ENCODE measurements around the gene ABCA13.

ABCA13 gene

GRCh38 chr7:48250441-48250951 is 79.2 kb downstream of the ABCA13 start:
- Histone ChIP-seq H3K4me2 (ENCODE audit: low read length) (no peak overlapping the region), H3K4me3 (ENCODE audit: low read length) (no peak overlapping the region), H3K9ac (ENCODE audit: low read depth, low read length) (no peak overlapping the region), H3K9me3 (replicated peaks; ENCODE audit: low read length) (no peaks in the 10 kb centered on the region), H3K27me3 (ENCODE audit: control insufficient read depth, insufficient read depth, low read length) (peaks cover 4% of the 10 kb centered on the region), H3K36me3 (ENCODE audit: insufficient read depth, low read length) (no peaks in the 10 kb centered on the region), H3K4me1 (ENCODE audit: control insufficient read depth, insufficient read depth, low read length) (no peaks in the 10 kb centered on the region)

GRCh38 chr7:48251766-48252165 is 80.5 kb downstream of the ABCA13 start:
- Histone ChIP-seq H3K4me1 (ENCODE audit: control insufficient read depth, insufficient read depth, low read length) (no peaks in the 10 kb centered on the region), H3K4me2 (ENCODE audit: low read length) (no peak overlapping the region), H3K9ac (ENCODE audit: low read depth, low read length) (no peak overlapping the region), H3K9me3 (replicated peaks; ENCODE audit: low read length) (no peaks in the 10 kb centered on the region), H3K4me3 (ENCODE audit: low read length) (no peak overlapping the region), H3K36me3 (ENCODE audit: insufficient read depth, low read length) (no peaks in the 10 kb centered on the region), H3K27me3 (ENCODE audit: control insufficient read depth, insufficient read depth, low read length) (no peaks in the 10 kb centered on the region)

GRCh38 chr7:48252995-48253394 is 81.7 kb downstream of the ABCA13 start:
- H3K27me3 ChIP-seq (ENCODE audit: control insufficient read depth, insufficient read depth, low read length) = no peaks in the 10 kb centered on the region
- no peak overlapping the region for H3K9ac ChIP-seq (ENCODE audit: low read depth, low read length)
- no peak overlapping the region for H3K4me2 ChIP-seq (ENCODE audit: low read length)
- no peak overlapping the region for H3K4me3 ChIP-seq (ENCODE audit: low read length)
- H3K4me1 ChIP-seq (ENCODE audit: control insufficient read depth, insufficient read depth, low read length) = no peaks in the 10 kb centered on the region
- no peaks in the 10 kb centered on the region for H3K9me3 ChIP-seq (replicated peaks; ENCODE audit: low read length)
- no peaks in the 10 kb centered on the region for H3K36me3 ChIP-seq (ENCODE audit: insufficient read depth, low read length)

GRCh38 chr7:48255046-48255445 is 83.8 kb downstream of the ABCA13 start:
- Histone ChIP-seq H3K27me3 (ENCODE audit: control insufficient read depth, insufficient read depth, low read length) (no peaks in the 10 kb centered on the region), H3K4me2 (ENCODE audit: low read length) (no peak overlapping the region), H3K9me3 (replicated peaks; ENCODE audit: low read length) (no peaks in the 10 kb centered on the region), H3K36me3 (ENCODE audit: insufficient read depth, low read length) (no peaks in the 10 kb centered on the region), H3K4me3 (ENCODE audit: low read length) (no peak overlapping the region), H3K9ac (ENCODE audit: low read depth, low read length) (no peak overlapping the region), H3K4me1 (ENCODE audit: control insufficient read depth, insufficient read depth, low read length) (no peaks in the 10 kb centered on the region)

- no peak overlapping the region for H3K4me3 ChIP-seq (ENCODE audit: low read length)
These were observed 88.4 kb downstream of the ABCA13 start for GRCh38 chr7:48259463-48260280.

GRCh38 chr7:48261696-48262095 is 90.4 kb downstream of the ABCA13 start:
- no peaks in the 10 kb centered on the region for H3K9me3 ChIP-seq (replicated peaks; ENCODE audit: low read length)
- no peak overlapping the region for H3K9ac ChIP-seq (ENCODE audit: low read depth, low read length)
- no peak overlapping the region for H3K4me3 ChIP-seq (ENCODE audit: low read length)
- H3K27me3 ChIP-seq (ENCODE audit: control insufficient read depth, insufficient read depth, low read length) = peaks cover 5% of the 10 kb centered on the region
- H3K4me2 ChIP-seq (ENCODE audit: low read length) = no peak overlapping the region
- no peaks in the 10 kb centered on the region for H3K36me3 ChIP-seq (ENCODE audit: insufficient read depth, low read length)
- H3K4me1 ChIP-seq (ENCODE audit: control insufficient read depth, insufficient read depth, low read length) = no peaks in the 10 kb centered on the region

More at GRCh38 chr7:48259463-48260280, 88.4 kb downstream of the ABCA13 start:
- peaks cover 5% of the 10 kb centered on the region for H3K27me3 ChIP-seq (ENCODE audit: control insufficient read depth, insufficient read depth, low read length)
- H3K9ac ChIP-seq (ENCODE audit: low read depth, low read length) = no peak overlapping the region
- no peak overlapping the region for H3K4me2 ChIP-seq (ENCODE audit: low read length)
- H3K9me3 ChIP-seq (replicated peaks; ENCODE audit: low read length) = no peaks in the 10 kb centered on the region
- H3K4me1 ChIP-seq (ENCODE audit: control insufficient read depth, insufficient read depth, low read length) = no peaks in the 10 kb centered on the region
- no peaks in the 10 kb centered on the region for H3K36me3 ChIP-seq (ENCODE audit: insufficient read depth, low read length)

- H3K4me3 ChIP-seq (ENCODE audit: low read length) = no peak overlapping the region
- H3K36me3 ChIP-seq (ENCODE audit: insufficient read depth, low read length) = no peaks in the 10 kb centered on the region
- no peaks in the 10 kb centered on the region for H3K4me1 ChIP-seq (ENCODE audit: control insufficient read depth, insufficient read depth, low read length)
- H3K9me3 ChIP-seq (replicated peaks; ENCODE audit: low read length) = no peaks in the 10 kb centered on the region
- H3K4me2 ChIP-seq (ENCODE audit: low read length) = no peak overlapping the region
- no peak overlapping the region for H3K9ac ChIP-seq (ENCODE audit: low read depth, low read length)
- peaks cover 5% of the 10 kb centered on the region for H3K27me3 ChIP-seq (ENCODE audit: control insufficient read depth, insufficient read depth, low read length)
These were observed 91.5 kb downstream of the ABCA13 start for GRCh38 chr7:48262606-48263310.

- H3K4me2 ChIP-seq (ENCODE audit: low read length) = no peak overlapping the region
- H3K9me3 ChIP-seq (replicated peaks; ENCODE audit: low read length) = no peaks in the 10 kb centered on the region
- H3K4me1 ChIP-seq (ENCODE audit: control insufficient read depth, insufficient read depth, low read length) = no peaks in the 10 kb centered on the region
- H3K9ac ChIP-seq (ENCODE audit: low read depth, low read length) = no peak overlapping the region
- H3K27me3 ChIP-seq (ENCODE audit: control insufficient read depth, insufficient read depth, low read length) = peaks cover 5% of the 10 kb centered on the region
- no peaks in the 10 kb centered on the region for H3K36me3 ChIP-seq (ENCODE audit: insufficient read depth, low read length)
- no peak overlapping the region for H3K4me3 ChIP-seq (ENCODE audit: low read length)
These were observed 92.0 kb downstream of the ABCA13 start for GRCh38 chr7:48263311-48263650.

- no peak overlapping the region for H3K4me3 ChIP-seq (ENCODE audit: low read length)
- no peak overlapping the region for H3K9ac ChIP-seq (ENCODE audit: low read depth, low read length)
- H3K4me1 ChIP-seq (ENCODE audit: control insufficient read depth, insufficient read depth, low read length) = no peaks in the 10 kb centered on the region
- no peaks in the 10 kb centered on the region for H3K9me3 ChIP-seq (replicated peaks; ENCODE audit: low read length)
- no peaks in the 10 kb centered on the region for H3K36me3 ChIP-seq (ENCODE audit: insufficient read depth, low read length)
- H3K4me2 ChIP-seq (ENCODE audit: low read length) = no peak overlapping the region
- H3K27me3 ChIP-seq (ENCODE audit: control insufficient read depth, insufficient read depth, low read length) = no peaks in the 10 kb centered on the region
These were observed 97.8 kb downstream of the ABCA13 start for GRCh38 chr7:48269066-48269465.

- Histone ChIP-seq H3K4me2 (ENCODE audit: low read length) (no peak overlapping the region), H3K4me1 (ENCODE audit: control insufficient read depth, insufficient read depth, low read length) (no peaks in the 10 kb centered on the region), H3K9ac (ENCODE audit: low read depth, low read length) (no peak overlapping the region), H3K36me3 (ENCODE audit: insufficient read depth, low read length) (no peaks in the 10 kb centered on the region), H3K27me3 (ENCODE audit: control insufficient read depth, insufficient read depth, low read length) (no peaks in the 10 kb centered on the region), H3K9me3 (replicated peaks; ENCODE audit: low read length) (no peaks in the 10 kb centered on the region), H3K4me3 (ENCODE audit: low read length) (no peak overlapping the region)
These were observed 103.4 kb downstream of the ABCA13 start for GRCh38 chr7:48274662-48275061.

- Histone ChIP-seq H3K4me3 (ENCODE audit: low read length) (no peak overlapping the region), H3K9me3 (replicated peaks; ENCODE audit: low read length) (no peaks in the 10 kb centered on the region), H3K4me1 (ENCODE audit: control insufficient read depth, insufficient read depth, low read length) (peaks cover 3% of the 10 kb centered on the region), H3K4me2 (ENCODE audit: low read length) (no peak overlapping the region), H3K9ac (ENCODE audit: low read depth, low read length) (no peak overlapping the region), H3K27me3 (ENCODE audit: control insufficient read depth, insufficient read depth, low read length) (no peaks in the 10 kb centered on the region), H3K36me3 (ENCODE audit: insufficient read depth, low read length) (no peaks in the 10 kb centered on the region)
These were observed 108.2 kb downstream of the ABCA13 start for GRCh38 chr7:48279420-48279819.
